Activated naive CD8-positive, alpha-beta T cell (primary cell): ENCODE measurements around the gene CNBP.
"Not testable (repeated sequence)": the region's sequence is repeated elsewhere in the genome, so short reads cannot be mapped to it uniquely, and the experiment has no call there.

Source experiments
- H3K27ac Mint-ChIP-seq: one replicate; pipeline ENCODE4 v1.8.0; 2021; ENCODE audit warnings: mixed read lengths
- H3K27me3 Mint-ChIP-seq: one replicate; pipeline ENCODE4 v1.8.0; 2021; ENCODE audit warnings: mixed read lengths
- H3K36me3 Mint-ChIP-seq: one replicate; pipeline ENCODE4 v1.8.0; 2021; ENCODE audit warnings: mixed read lengths
- H3K4me1 Mint-ChIP-seq: one replicate; pipeline ENCODE4 v1.8.0; 2021; ENCODE audit warnings: low read depth, mixed read lengths
- H3K4me3 Mint-ChIP-seq: one replicate; pipeline ENCODE4 v1.8.0; 2021; ENCODE audit warnings: mild to moderate bottlenecking, mixed read lengths
- H3K9me3 Mint-ChIP-seq: one replicate; pipeline ENCODE4 v1.8.0; 2021; ENCODE audit warnings: low read depth, mixed read lengths

Gene CNBP

GRCh38 chr3:129166579-129167332, 16.9 kb downstream of the CNBP start:
- Mint-ChIP-seq H3K36me3 (peaks cover 12% of the 10 kb centered on the region), H3K27ac (no peak overlapping the region), H3K27me3 (no peaks in the 10 kb centered on the region), H3K9me3 (no peaks in the 10 kb centered on the region), H3K4me1 (peaks cover 34% of the 10 kb centered on the region), H3K4me3 (no peak overlapping the region)

- H3K36me3 Mint-ChIP-seq, H3K27me3 Mint-ChIP-seq, H3K9me3 Mint-ChIP-seq, H3K27ac Mint-ChIP-seq, H3K4me3 Mint-ChIP-seq: not testable (repeated sequence)
- H3K4me1 Mint-ChIP-seq, result peaks cover 26% of the 10 kb centered on the region
Measured at GRCh38 chr3:129165594-129165993, 18.1 kb downstream of the CNBP start.

- H3K4me1 Mint-ChIP-seq, result peaks cover 29% of the 10 kb centered on the region
- H3K9me3 Mint-ChIP-seq, result no peaks in the 10 kb centered on the region
- H3K36me3 Mint-ChIP-seq, result peaks cover 8% of the 10 kb centered on the region
- H3K4me3 Mint-ChIP-seq, result no peak overlapping the region
- H3K27me3 Mint-ChIP-seq, result no peaks in the 10 kb centered on the region
- peak overlapping the region; percentile 46 for H3K27ac Mint-ChIP-seq
Measured at GRCh38 chr3:129164500-129164899, 19.2 kb downstream of the CNBP start.

GRCh38 chr3:129162729-129163579, 20.7 kb downstream of the CNBP start:
- Mint-ChIP-seq H3K4me3 (peak overlapping the region; percentile 97), H3K9me3 (no peaks in the 10 kb centered on the region), H3K36me3 (peaks cover 6% of the 10 kb centered on the region), H3K27me3 (no peaks in the 10 kb centered on the region), H3K4me1 (peaks cover 40% of the 10 kb centered on the region), H3K27ac (peak overlapping the region; percentile 100)

GRCh38 chr3:129161860-129162271, 21.8 kb downstream of the CNBP start:
- Mint-ChIP-seq H3K27ac (peak overlapping the region; percentile 100), H3K9me3 (no peaks in the 10 kb centered on the region), H3K36me3 (peaks cover 5% of the 10 kb centered on the region), H3K4me1 (peaks cover 38% of the 10 kb centered on the region), H3K27me3 (no peaks in the 10 kb centered on the region), H3K4me3 (peak overlapping the region; percentile 97)

GRCh38 chr3:129160891-129161859, 22.5 kb downstream of the CNBP start, which contains the start of gene ISY1:
Gene ISY1 (minus strand): TSS chr3:129161063. CDS start chr3:129160975, 88 bp downstream.
- Mint-ChIP-seq H3K9me3 (no peaks in the 10 kb centered on the region), H3K27me3 (no peaks in the 10 kb centered on the region), H3K27ac (peak within 1 kb of the TSS; percentile 100), H3K4me1 (peaks cover 36% of the 10 kb centered on the region), H3K36me3 (peaks cover 4% of the 10 kb centered on the region), H3K4me3 (peak within 1 kb of the TSS; percentile 97)

DNA sequence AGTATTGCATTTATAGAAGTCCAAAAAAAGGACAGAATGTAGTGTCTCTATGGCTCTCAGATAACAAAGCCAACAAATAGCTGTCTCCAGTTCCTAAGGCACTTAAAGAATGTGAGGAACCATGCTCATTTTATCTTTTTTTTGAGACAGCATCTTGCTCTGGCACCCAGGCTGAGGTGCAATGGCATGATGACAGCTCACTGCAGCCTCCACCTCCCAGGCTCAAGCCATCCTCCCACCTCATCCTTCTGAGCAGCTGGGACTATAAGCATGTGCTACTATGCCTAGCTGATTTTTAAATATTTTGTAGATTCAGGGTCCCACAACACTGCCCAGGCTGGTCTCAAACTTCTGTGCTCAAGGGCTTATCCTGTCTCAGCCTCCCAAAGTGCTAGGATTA, 38.9 kb downstream of the CNBP start:
- H3K27me3 Mint-ChIP-seq, result no peaks in the 10 kb centered on the region
- H3K27ac Mint-ChIP-seq, result no peak overlapping the region
- peaks cover 3% of the 10 kb centered on the region for H3K4me1 Mint-ChIP-seq
- no peak overlapping the region for H3K4me3 Mint-ChIP-seq
- no peaks in the 10 kb centered on the region for H3K9me3 Mint-ChIP-seq
- H3K36me3 Mint-ChIP-seq, result peaks cover 2% of the 10 kb centered on the region

- not testable (repeated sequence) for H3K4me1 Mint-ChIP-seq, H3K9me3 Mint-ChIP-seq, H3K27me3 Mint-ChIP-seq, H3K36me3 Mint-ChIP-seq, H3K27ac Mint-ChIP-seq, H3K4me3 Mint-ChIP-seq
Measured at GRCh38 chr3:129141011-129141410, 42.7 kb downstream of the CNBP start.

DNA sequence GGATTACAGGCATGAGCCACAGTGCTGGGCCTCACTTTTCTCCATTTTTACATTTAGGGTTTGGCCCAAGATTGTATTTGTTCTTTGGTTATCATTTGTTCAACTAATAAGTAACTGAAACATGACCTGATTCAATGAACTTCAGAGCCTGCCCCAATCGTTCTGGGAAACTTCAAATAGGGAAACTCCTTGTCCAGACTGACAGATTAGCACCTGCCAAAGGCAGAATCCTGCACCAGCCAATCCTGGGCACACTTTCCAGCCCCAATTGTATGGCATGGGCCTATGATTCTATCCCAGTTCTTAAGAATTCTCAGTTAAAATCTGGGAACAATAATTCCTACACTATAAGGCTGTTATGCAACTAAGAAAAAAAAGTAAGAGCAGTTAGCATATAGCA, 43.8 kb downstream of the CNBP start:
- Mint-ChIP-seq H3K36me3 (no peaks in the 10 kb centered on the region), H3K9me3 (no peaks in the 10 kb centered on the region), H3K4me3 (no peak overlapping the region), H3K4me1 (no peaks in the 10 kb centered on the region), H3K27me3 (no peaks in the 10 kb centered on the region), H3K27ac (no peak overlapping the region)

DNA sequence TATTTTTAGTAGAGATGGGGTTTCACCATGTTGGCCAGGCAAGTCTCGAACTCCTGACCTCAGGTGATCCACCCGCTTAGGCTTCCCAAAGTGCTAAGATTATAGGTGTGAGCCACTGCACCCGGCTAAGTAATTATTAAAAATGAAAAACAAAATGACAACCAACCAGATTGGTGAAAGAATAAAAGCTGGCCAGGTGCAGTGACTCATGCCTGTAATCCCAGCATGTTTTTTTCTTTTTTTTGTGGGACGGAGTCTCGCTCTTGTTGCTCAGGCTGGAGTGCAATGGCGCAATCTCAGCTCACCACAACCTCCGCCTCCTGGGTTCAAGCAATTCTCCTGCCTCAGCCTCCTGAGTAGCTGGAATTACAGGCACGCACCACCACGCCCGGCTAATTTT, 47.4 kb downstream of the CNBP start:
- H3K27ac Mint-ChIP-seq, H3K36me3 Mint-ChIP-seq, H3K9me3 Mint-ChIP-seq, H3K27me3 Mint-ChIP-seq, H3K4me3 Mint-ChIP-seq: not testable (repeated sequence)
- H3K4me1 Mint-ChIP-seq, result peaks cover 20% of the 10 kb centered on the region

DNA sequence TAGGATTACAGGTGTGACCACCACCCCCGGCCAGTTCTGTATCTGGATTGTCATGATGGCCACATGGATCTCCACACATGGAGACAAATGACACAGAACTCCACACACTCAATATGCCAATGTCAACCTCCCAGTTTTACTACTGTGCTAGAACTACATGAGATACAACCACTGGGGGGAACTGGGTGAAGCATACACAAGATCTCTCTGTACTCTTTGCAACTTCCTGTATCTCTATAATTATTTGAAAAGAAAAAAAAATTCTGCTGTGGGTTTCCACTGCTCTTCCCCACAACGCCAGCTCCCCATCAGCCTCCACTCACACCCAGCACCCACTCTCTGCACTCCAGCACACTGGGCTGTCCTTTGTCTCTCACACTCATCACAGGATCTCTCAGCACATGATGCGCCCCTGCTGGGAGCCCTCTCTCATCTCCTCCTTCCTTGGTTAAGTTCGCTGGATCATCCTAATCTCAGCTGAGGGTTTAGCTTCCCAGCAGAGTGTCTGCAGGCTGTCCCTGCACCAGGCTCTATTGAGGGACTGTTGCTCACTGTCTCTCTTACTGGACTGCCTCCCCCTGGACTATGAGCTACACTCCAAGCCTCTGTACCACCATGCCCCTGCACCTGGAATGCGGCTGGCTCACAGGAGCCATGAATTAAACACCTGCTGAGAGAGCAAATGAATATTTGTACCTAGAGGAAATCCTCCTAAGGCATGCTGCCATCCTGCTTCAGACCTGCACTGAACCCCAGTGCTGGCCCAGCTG, 51.4 kb downstream of the CNBP start:
- Mint-ChIP-seq H3K36me3 (peaks cover 8% of the 10 kb centered on the region), H3K27ac (peak overlapping the region; percentile 83), H3K4me1 (peaks cover 20% of the 10 kb centered on the region), H3K9me3 (no peaks in the 10 kb centered on the region), H3K27me3 (no peaks in the 10 kb centered on the region), H3K4me3 (no peak overlapping the region)

DNA sequence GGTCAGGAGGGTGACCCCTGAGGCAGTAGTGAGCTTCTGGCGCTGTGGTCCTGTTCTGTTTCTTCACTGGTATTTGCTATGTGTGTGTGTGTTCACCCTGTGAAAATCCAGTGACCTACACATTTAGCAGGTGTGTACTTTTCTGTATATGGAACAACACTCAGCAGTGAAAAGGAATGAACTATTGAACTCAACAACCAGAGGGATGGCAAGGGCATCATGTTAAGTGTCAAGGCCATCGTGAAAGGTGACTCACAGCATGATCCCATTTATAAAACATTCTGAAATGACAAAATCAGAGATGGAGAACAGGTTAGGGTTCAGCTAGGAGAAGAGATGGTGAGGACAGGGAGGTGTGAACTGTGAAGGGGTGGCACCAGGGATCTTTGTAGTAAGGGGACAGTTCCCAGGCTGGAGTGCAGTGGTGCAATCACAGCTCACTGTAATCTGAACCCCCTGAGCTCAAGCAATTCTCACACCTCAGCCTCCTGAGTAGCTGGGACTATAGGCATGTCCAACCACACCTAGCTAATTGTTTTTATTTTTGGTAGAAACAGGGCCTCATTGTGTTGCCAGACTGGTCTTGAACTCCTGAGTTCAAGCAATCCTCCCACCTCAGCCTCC, 52.1 kb downstream of the CNBP start:
- Mint-ChIP-seq H3K4me3 (no peak overlapping the region), H3K9me3 (no peaks in the 10 kb centered on the region), H3K4me1 (peaks cover 23% of the 10 kb centered on the region), H3K27ac (peak overlapping the region; percentile 83), H3K36me3 (peaks cover 8% of the 10 kb centered on the region), H3K27me3 (no peaks in the 10 kb centered on the region)

DNA sequence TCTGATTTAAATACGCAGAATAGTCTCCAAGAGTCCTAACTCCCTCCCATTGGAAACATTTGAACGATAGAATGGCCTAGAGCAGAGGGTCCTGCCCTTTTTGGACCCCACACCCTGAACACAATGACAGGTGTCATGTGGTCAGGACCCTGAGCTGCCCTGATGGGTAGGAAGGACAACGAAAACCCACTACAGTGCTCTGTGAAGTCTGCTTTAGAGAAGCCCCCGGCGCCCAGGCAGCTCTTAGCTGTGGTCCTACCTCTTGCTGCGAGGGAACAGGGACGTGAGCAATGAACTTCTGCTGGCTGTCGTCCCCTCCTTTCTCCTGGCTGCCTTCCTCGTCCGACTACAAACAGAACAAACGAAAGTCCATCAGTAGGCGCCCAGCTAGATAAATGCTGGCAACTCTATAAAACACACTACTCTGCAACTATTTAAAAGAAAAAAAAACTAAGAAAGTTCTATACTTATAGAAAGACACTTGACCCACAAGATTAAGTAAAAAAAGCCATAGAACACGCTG, 53.3 kb downstream of the CNBP start:
- Mint-ChIP-seq H3K36me3 (peaks cover 8% of the 10 kb centered on the region), H3K4me3 (no peak overlapping the region), H3K27ac (no peak overlapping the region), H3K27me3 (no peaks in the 10 kb centered on the region), H3K9me3 (no peaks in the 10 kb centered on the region), H3K4me1 (peaks cover 23% of the 10 kb centered on the region)
